Common myeloid progenitor, CD34-positive (primary cell): ENCODE results near the gene CASZ1.

Source experiments
- CTCF ChIA-PET: fragments of 350-600 bp; sonication (Branson Sonifier 250); formaldehyde crosslinking; loops from one replicate; lab custom pipeline; 2021; ENCODE audit warnings: antibody characterized with exemption; lab: Charles Lee
- POLR2A ChIA-PET: fragments of 350-600 bp; sonication (Branson Sonifier 250); formaldehyde crosslinking; loops from one replicate; lab custom pipeline; 2021; ENCODE audit warnings: antibody characterized with exemption; lab: Charles Lee
- DNase-seq, 3 donors: peaks; one replicate each; pipeline versions ENCODE4 v3.0.0 to v3.0.0-alpha.2; 2013
- H3K27ac ChIP-seq, 2 experiments: 1 replicate in 1 of 2; 2 replicates in 1 of 2; pipeline ENCODE4 v1.7.0; 2013; ENCODE audit warnings: inconsistent platforms in 2 of 2, low read length in 2 of 2, mild to moderate bottlenecking in 2 of 2, low read depth in 1 of 2, moderate library complexity in 1 of 2; ENCODE audit not compliant: severe bottlenecking in 2 of 2, insufficient read depth in 1 of 2, poor library complexity in 1 of 2
- H3K27me3 ChIP-seq, 5 experiments: replicated peaks in 2 of 5; 1 replicate in 3 of 5; 2 replicates in 2 of 5; pipeline versions ENCODE4 v1.6.1 to v1.7.0; 2013; ENCODE audit warnings: low read length in 4 of 5, mild to moderate bottlenecking in 2 of 5, moderate library complexity in 2 of 5, inconsistent platforms in 1 of 5; ENCODE audit not compliant: insufficient read depth in 5 of 5, control insufficient read depth in 4 of 5
- H3K36me3 ChIP-seq, 4 experiments: 1 replicate in 2 of 4; 2 replicates in 2 of 4; pipeline versions ENCODE4 v1.6.1 to v1.7.0; 2013; ENCODE audit warnings: low read length in 3 of 4, control low read depth in 1 of 4, mild to moderate bottlenecking in 1 of 4; ENCODE audit not compliant: control insufficient read depth in 4 of 4, insufficient read depth in 4 of 4
- H3K4me1 ChIP-seq, 4 experiments: 1 replicate in 3 of 4; 2 replicates in 1 of 4; pipeline versions ENCODE4 v1.6.1 to v1.7.1; 2013; ENCODE audit warnings: low read length in 3 of 4, mild to moderate bottlenecking in 3 of 4, control low read depth in 1 of 4, inconsistent platforms in 1 of 4, moderate library complexity in 1 of 4; ENCODE audit not compliant: control insufficient read depth in 4 of 4, insufficient read depth in 4 of 4; ENCODE audit errors: control extremely low read depth in 1 of 4
- H3K4me3 ChIP-seq, 7 experiments: 1 replicate in 4 of 7; 2 replicates in 3 of 7; pipeline versions ENCODE4 v1.5.1 to v1.7.0; 2013; ENCODE audit warnings: mild to moderate bottlenecking in 7 of 7, low read length in 6 of 7, moderate library complexity in 6 of 7, inconsistent platforms in 2 of 7, low read depth in 2 of 7, control low read depth in 1 of 7; ENCODE audit not compliant: insufficient read depth in 4 of 7, control insufficient read depth in 1 of 7; ENCODE audit errors: extremely low read depth in 1 of 7
- H3K9me3 ChIP-seq, 5 experiments: 1 replicate in 4 of 5; 2 replicates in 1 of 5; pipeline versions ENCODE4 v1.6.1 to v1.7.1; 2013; ENCODE audit warnings: low read length in 4 of 5, mild to moderate bottlenecking in 2 of 5, inconsistent platforms in 1 of 5, low read depth in 1 of 5, moderate library complexity in 1 of 5; ENCODE audit not compliant: control insufficient read depth in 4 of 5, insufficient read depth in 2 of 5; ENCODE audit errors: control extremely low read depth in 1 of 5
- WGBS: methylation state at CpG from one replicate; pipeline ENCODE4 v1.1.5; 2013; ENCODE audit not compliant: insufficient coverage; 5-methylcytosine and 5-hydroxymethylcytosine counted together

CASZ1 gene

DNA sequence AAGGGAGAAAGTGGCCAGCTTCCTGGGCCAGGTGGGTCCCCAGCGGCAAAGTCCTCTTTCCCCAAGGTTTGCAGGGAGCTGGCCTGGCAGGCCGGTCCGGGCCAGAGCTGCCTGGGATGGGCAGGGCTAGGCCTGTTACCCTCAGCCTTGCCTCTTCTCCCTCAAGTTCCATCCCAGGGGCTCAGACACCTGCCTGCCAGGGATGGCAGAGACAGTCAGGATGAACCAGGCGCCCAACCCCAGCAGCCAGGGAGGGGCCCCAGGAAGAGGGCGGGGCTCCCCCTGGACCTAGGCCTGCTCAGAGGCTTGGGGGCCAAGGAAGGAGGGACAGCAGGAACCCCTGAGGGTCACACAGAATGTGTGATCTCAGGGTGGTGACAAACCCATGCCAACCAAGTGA is 120.6 kb downstream of the CASZ1 start:
- no peak for DNase-seq
- H3K4me1 ChIP-seq, result peaks cover 0 to 11% (median 3%) of the 10 kb centered on the region in 4 experiments
- ChIA-PET CTCF (interaction anchor here (1.7 kb wide), 1 partner anchor 168 kb away, joined by 5 read pairs; no protein-coding TSS in a partner anchor), POLR2A (no interaction called here)
- no peak overlapping the region for H3K4me3 ChIP-seq
- H3K9me3 ChIP-seq, result no peaks in the 10 kb centered on the region
- no peaks in the 10 kb centered on the region for H3K27me3 ChIP-seq
- H3K27ac ChIP-seq, result no peak overlapping the region
- WGBS, result 100% methylated on average over 5 of the region's 5 CpGs
- H3K36me3 ChIP-seq, result no peaks in the 10 kb centered on the region

DNA sequence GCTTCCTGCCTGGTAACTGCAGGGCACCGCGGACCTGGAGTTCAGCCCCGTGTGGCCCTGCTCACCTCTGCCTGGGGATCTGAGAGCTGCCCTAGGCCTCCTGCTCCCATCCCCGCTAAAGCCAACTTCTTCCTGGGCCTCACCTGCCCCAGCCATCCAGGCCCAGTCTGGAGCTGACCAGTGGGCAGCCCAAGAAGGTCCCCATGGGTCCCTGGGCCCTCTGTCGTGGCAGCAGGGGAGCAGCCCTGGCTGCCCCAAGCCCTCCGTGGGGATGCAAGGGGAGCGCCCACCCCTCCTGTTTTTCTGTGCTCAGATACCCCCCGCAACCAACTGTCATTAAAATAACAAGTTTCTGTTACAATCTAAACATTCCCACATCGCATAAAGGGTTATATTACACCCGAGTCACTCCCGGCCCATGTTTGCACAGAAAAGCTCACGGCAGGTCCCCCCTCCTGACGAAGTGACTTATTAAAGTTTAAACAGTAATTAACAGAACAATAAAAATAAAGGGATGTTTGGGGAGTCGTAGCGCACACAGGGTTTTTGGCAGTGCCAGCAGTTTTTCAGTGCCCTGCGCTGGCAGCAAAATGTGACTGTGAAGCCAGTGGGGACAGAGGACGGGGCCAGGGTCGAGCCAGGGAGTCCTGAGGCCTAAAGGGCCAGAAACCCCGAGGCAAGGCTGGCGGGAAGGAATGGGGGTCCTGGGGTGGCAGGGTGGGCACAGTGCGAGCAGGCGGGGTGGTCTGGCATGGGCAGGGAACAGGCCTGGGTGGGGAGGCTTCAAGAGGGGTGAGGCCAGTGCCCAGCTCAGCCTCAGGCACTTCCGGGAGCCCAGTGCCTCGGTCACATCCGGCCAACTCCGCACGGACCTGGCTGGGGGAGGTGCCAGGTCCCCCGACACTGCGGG is 121.5 kb downstream of the CASZ1 start:
- Histone ChIP-seq H3K9me3 (no peaks in the 10 kb centered on the region), H3K36me3 (no peaks in the 10 kb centered on the region), H3K27ac (no peak overlapping the region), H3K27me3 (no peaks in the 10 kb centered on the region), H3K4me3 (no peak overlapping the region), H3K4me1 (peaks cover 0 to 17% (median 7%) of the 10 kb centered on the region in 4 experiments)
- CTCF ChIA-PET, result no interaction called here
- no peak for DNase-seq
- WGBS, result 94% methylated on average over 21 of the region's 29 CpGs
- POLR2A ChIA-PET, result no interaction called here

DNA sequence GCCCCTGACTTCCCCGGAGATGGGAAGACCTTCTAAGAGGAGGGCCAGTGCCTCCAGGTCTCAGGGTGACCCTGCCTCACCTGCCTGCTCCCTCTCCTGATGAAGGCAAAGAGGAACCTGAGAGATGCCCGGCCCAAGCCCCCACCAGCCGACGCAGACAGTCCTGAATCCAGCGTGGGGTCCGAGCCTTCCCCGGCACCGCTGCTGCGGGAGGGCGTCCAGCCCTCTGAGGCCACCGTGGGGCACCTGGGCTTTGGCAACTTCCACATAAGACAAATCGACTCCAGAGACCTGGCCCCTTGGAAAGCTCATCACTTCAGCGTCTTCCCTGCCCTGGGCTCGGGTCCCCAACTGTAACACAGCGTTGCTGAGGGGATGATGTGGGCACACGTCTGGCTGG is 122.2 kb downstream of the CASZ1 start:
- no peaks in the 10 kb centered on the region for H3K9me3 ChIP-seq
- WGBS, result over 99% methylated on average over 16 of the region's 16 CpGs
- peaks cover 0 to 16% (median 7%) of the 10 kb centered on the region in 4 experiments for H3K4me1 ChIP-seq
- H3K4me3 ChIP-seq, result no peak overlapping the region
- no peaks in the 10 kb centered on the region for H3K27me3 ChIP-seq
- ChIA-PET CTCF (no interaction called here), POLR2A (no interaction called here)
- DNase-seq, result no peak
- no peak overlapping the region for H3K27ac ChIP-seq
- no peaks in the 10 kb centered on the region for H3K36me3 ChIP-seq

DNA sequence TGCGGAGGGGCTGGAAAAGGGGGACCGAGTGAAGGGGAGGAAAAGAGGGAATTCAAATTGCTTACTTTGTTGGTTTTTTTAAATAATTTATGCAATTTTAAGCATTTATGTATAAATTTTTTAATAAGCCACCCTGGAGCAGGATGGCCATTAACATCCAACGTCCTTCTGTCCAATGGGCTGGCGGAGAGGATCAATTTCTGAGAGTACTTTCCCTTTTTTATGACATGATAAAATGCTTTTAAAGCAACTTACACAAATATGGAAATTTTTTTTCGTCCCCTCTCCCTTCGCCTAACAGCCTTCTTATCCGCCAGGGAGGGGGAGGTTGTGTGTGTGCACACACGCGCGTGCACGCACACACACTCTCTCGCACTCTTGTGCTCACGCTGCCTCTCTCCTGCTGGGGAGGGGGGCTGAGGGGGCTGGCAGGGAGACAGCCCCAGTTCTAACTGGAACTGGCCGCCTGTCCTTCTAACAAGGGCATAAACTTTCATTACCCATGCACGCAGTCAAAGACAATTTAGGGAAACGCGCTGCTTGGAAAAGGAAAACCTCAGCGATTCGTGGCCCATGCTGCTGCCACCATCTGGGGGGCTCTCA is 123.2 kb downstream of the CASZ1 start:
- ChIA-PET CTCF (no interaction called here), POLR2A (no interaction called here)
- 89% methylated on average over 12 of the region's 19 CpGs for WGBS
- H3K4me1 ChIP-seq, result peaks cover 0 to 16% (median 7%) of the 10 kb centered on the region in 4 experiments
- no peaks in the 10 kb centered on the region for H3K36me3 ChIP-seq
- H3K27me3 ChIP-seq, result no peaks in the 10 kb centered on the region
- H3K4me3 ChIP-seq, result no peak overlapping the region
- DNase-seq, result no peak
- no peak overlapping the region for H3K27ac ChIP-seq
- H3K9me3 ChIP-seq, result no peaks in the 10 kb centered on the region

DNA sequence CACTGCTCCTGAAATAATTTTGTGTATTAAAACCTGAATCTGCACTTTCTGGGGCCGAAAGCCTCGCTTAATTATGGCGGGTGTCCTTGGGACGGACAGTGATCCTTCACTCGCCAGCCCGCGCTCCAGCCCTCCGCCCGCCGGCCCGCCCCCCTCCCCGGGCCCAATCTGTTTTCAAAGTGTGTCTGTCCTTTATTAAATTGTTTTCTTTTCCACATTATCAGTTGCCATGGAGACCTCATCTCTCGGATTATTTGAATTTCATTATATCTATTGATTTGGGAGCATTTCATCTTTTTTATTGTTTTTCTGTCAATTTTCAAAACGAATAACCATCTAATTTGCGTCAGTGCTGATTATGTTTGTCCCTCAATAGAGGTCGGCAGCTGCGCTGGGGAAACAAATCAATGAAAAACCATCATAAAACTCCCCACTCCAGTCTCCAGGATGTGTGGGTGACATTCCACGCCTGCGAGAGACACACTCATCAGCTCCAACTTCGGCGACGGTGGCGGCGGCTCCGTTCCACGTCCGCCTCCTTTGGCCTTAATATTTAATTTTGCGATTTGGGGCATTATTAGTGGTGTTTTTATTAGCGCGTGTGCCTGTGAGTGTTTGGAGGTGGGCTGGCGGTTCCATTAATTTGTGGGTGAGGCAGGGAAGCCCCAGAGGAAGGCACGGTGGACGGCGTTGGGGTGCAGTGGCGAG is 123.9 kb downstream of the CASZ1 start:
- Histone ChIP-seq H3K9me3 (no peaks in the 10 kb centered on the region), H3K4me1 (peaks cover 0 to 16% (median 7%) of the 10 kb centered on the region in 4 experiments), H3K4me3 (no peak overlapping the region), H3K27me3 (no peaks in the 10 kb centered on the region), H3K36me3 (no peaks in the 10 kb centered on the region), H3K27ac (no peak overlapping the region)
- 99% methylated on average over 16 of the region's 35 CpGs for WGBS
- POLR2A ChIA-PET, result no interaction called here
- no peak for DNase-seq
- CTCF ChIA-PET, result no interaction called here

DNA sequence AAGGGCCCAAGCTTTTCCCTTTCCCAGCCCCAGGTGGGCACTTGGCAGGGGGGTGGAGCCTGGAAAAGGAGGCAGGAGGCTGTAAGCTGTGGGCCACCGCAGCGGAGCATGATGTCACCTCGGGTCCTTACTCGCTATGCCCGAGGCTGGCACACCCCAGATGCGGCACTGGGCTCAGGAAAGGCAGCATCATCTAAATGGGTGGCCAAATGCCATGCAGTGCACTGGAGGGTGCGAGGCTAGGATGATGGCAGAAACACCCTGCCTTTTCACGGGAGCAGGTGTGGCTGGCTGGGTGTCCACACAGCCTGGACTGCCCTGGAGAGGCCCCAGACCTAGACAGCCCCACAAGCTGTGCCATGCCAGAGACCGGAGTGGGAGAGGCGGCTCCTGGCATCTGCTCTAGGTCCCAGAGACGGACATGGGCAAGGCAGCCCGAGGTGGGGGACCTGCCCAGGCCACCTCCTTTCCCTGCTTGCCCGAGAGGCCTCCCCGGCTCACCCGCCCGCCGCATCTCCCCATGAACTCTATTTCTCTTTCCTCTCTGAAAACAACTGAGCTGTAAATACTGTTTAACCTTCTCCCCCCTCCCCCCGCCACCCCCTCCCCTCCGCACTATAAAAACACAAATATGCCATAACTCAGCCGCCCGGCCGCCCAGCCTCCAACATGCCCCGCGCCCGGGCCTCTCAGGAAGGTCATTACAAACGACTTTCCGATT is 124.7 kb downstream of the CASZ1 start:
- POLR2A ChIA-PET, result no interaction called here
- H3K9me3 ChIP-seq, result no peaks in the 10 kb centered on the region
- no peak overlapping the region for H3K27ac ChIP-seq
- CTCF ChIA-PET, result no interaction called here
- no peak overlapping the region for H3K4me3 ChIP-seq
- 94% methylated on average over 13 of the region's 27 CpGs for WGBS
- no peaks in the 10 kb centered on the region for H3K36me3 ChIP-seq
- DNase-seq, result no peak
- H3K27me3 ChIP-seq, result no peaks in the 10 kb centered on the region
- peaks cover 0 to 16% (median 7%) of the 10 kb centered on the region in 4 experiments for H3K4me1 ChIP-seq
